H1 (cell line): ENCODE measurements around the gene IKZF2. TPM values are rescaled to one million over a fixed set of nuclear protein-coding genes. Genes with fewer than 3 reads are reported as not detected.

Experiments
- CTCF ChIA-PET: fragments of 300-600 bp; sonication (Branson Sonifier 250); formaldehyde crosslinking; loops from one replicate; lab custom pipeline; 2021; ENCODE audit not compliant: partially characterized antibody; lab: Charles Lee
- POLR2A ChIA-PET: fragments of 300-600 bp; sonication (Branson Sonifier 250); formaldehyde crosslinking; loops from one replicate; lab custom pipeline; 2021; ENCODE audit warnings: inconsistent platforms; ENCODE audit not compliant: partially characterized antibody; lab: Charles Lee
- DNase-seq, 2 experiments: peaks; one replicate each; pipeline versions ENCODE4 v3.0.0 to v3.0.0-alpha.2; 2010 to 2022; ENCODE audit warnings: low spot score in 2 of 2, low read depth in 1 of 2, mixed read lengths in 1 of 2
- FAIRE-seq: peaks from 2 replicates; lab custom pipeline; 2011; peaks lifted over from hg19 to GRCh38; lab: Jason Lieb, UNC
- H2AFZ ChIP-seq: 2 replicates; pipeline ENCODE4 v1.8.1; 2012; ENCODE audit warnings: low read length, inconsistent platforms
- H2AK5ac ChIP-seq: 2 replicates; pipeline ENCODE4 v1.6.1; 2013; ENCODE audit warnings: low read depth, low read length
- H2BK120ac ChIP-seq: replicated peaks from 2 replicates; pipeline ENCODE3; 2013; ENCODE audit warnings: low read depth, low read length, inconsistent platforms
- H2BK12ac ChIP-seq: 2 replicates; pipeline ENCODE4 v1.6.1; 2013; ENCODE audit warnings: low read depth, low read length
- H2BK15ac ChIP-seq: 2 replicates; pipeline ENCODE4 v1.6.1; 2013; ENCODE audit warnings: low read length
- H2BK20ac ChIP-seq: 2 replicates; pipeline ENCODE4 v1.6.1; 2013; ENCODE audit warnings: low read length
- H2BK5ac ChIP-seq: 2 replicates; pipeline ENCODE4 v1.6.1; 2013; ENCODE audit warnings: low read depth, low read length
- H3K14ac ChIP-seq: 2 replicates; pipeline ENCODE4 v1.6.1; 2013; ENCODE audit warnings: inconsistent platforms; ENCODE audit not compliant: insufficient read length
- H3K18ac ChIP-seq: 2 replicates; pipeline ENCODE4 v1.6.1; 2013; ENCODE audit warnings: low read length; ENCODE audit errors: extremely low read depth
- H3K23ac ChIP-seq: 2 replicates; pipeline ENCODE4 v1.6.1; 2013; ENCODE audit warnings: inconsistent platforms; ENCODE audit not compliant: insufficient read length
- H3K23me2 ChIP-seq: 2 replicates; pipeline ENCODE4 v1.6.1; 2013; ENCODE audit warnings: low read depth, low read length
- H3K27ac ChIP-seq: 2 replicates; pipeline ENCODE4 v1.6.1; 2011; ENCODE audit warnings: low read depth, low read length, inconsistent platforms
- H3K27me3 ChIP-seq, 4 experiments: replicated peaks in 1 of 4; 1 replicate in 1 of 4; 2 replicates in 3 of 4; pipeline versions ENCODE4 v1.6.1 to v1.8.1; 2011 to 2013; ENCODE audit warnings: low read length in 3 of 4, mild to moderate bottlenecking in 3 of 4, inconsistent platforms in 2 of 4, mixed read lengths in 2 of 4, moderate library complexity in 1 of 4; ENCODE audit not compliant: control insufficient read depth in 3 of 4, insufficient read depth in 3 of 4; ENCODE audit errors: extremely low read depth in 1 of 4
- H3K36me3 ChIP-seq, 4 experiments: 2 replicates each; pipeline versions ENCODE4 v1.6.1 to v1.8.1; 2011 to 2013; ENCODE audit warnings: mild to moderate bottlenecking in 4 of 4, low read length in 3 of 4, moderate library complexity in 2 of 4, control low read depth in 1 of 4, inconsistent platforms in 1 of 4; ENCODE audit not compliant: insufficient read depth in 4 of 4, control insufficient read depth in 2 of 4
- H3K4ac ChIP-seq: replicated peaks from 2 replicates; pipeline ENCODE3; 2013; ENCODE audit warnings: low read length, low read depth, mixed read lengths, inconsistent platforms; ENCODE audit not compliant: insufficient read length
- H3K4me1 ChIP-seq, 4 experiments: replicated peaks in 1 of 4; 1 replicate in 1 of 4; 2 replicates in 3 of 4; pipeline versions ENCODE4 v1.6.1 to v1.8.1; 2011 to 2013; ENCODE audit warnings: low read length in 3 of 4, inconsistent platforms in 2 of 4, mixed read lengths in 1 of 4; ENCODE audit not compliant: insufficient read depth in 4 of 4, control insufficient read depth in 3 of 4
- H3K4me2 ChIP-seq, 2 experiments: 2 replicates each; pipeline versions ENCODE4 v1.6.1 to v1.8.1; 2011 to 2013; ENCODE audit warnings: low read depth in 2 of 2, low read length in 2 of 2, control low read depth in 1 of 2, inconsistent platforms in 1 of 2, mild to moderate bottlenecking in 1 of 2; ENCODE audit not compliant: insufficient read depth in 1 of 2
- H3K4me3 ChIP-seq, 4 experiments: fragments of 200-600, 300-600 bp in 1 of 4; sonication (generic), shearing (Covaris generic), sonication (Bioruptor Twin) in 1 of 4; 2 replicates each; pipeline versions ENCODE4 v1.5.1 to v1.8.1; 2011 to 2016; ENCODE audit warnings: low read length in 4 of 4, low read depth in 3 of 4, control low read depth in 2 of 4, inconsistent platforms in 2 of 4, mild to moderate bottlenecking in 2 of 4, mixed read lengths in 1 of 4, moderate library complexity in 1 of 4; ENCODE audit not compliant: insufficient read depth in 2 of 4; ENCODE audit errors: extremely low read depth in 1 of 4
- H3K56ac ChIP-seq: replicated peaks from 2 replicates; pipeline ENCODE3; 2013; ENCODE audit warnings: low read depth, mild to moderate bottlenecking, mixed read lengths, low read length, inconsistent platforms; ENCODE audit not compliant: insufficient read length
- H3K79me1 ChIP-seq: 2 replicates; pipeline ENCODE4 v1.6.1; 2013; ENCODE audit warnings: low read depth, low read length, control low read depth
- H3K79me2 ChIP-seq, 2 experiments: 2 replicates each; pipeline versions ENCODE4 v1.6.1 to v1.8.1; 2012 to 2013; ENCODE audit warnings: low read length in 2 of 2, mild to moderate bottlenecking in 2 of 2, inconsistent platforms in 1 of 2; ENCODE audit not compliant: insufficient read depth in 2 of 2, control insufficient read depth in 1 of 2
- H3K9ac ChIP-seq, 4 experiments: replicated peaks in 1 of 4; 1 replicate in 1 of 4; 2 replicates in 3 of 4; pipeline versions ENCODE4 v1.6.1 to v1.8.1; 2011 to 2013; ENCODE audit warnings: low read depth in 3 of 4, low read length in 3 of 4, control low read depth in 2 of 4, mild to moderate bottlenecking in 2 of 4, moderate library complexity in 2 of 4, inconsistent platforms in 1 of 4; ENCODE audit errors: extremely low read depth in 1 of 4
- H3K9me3 ChIP-seq, 2 experiments: 2 replicates each; pipeline versions ENCODE4 v1.6.1 to v1.8.1; 2012 to 2013; ENCODE audit warnings: mild to moderate bottlenecking in 2 of 2, moderate library complexity in 2 of 2, control low read depth in 1 of 2, inconsistent platforms in 1 of 2, low read depth in 1 of 2, low read length in 1 of 2, mixed read lengths in 1 of 2; ENCODE audit not compliant: insufficient read depth in 2 of 2
- H4K20me1 ChIP-seq, 2 experiments: replicated peaks in 1 of 2; 2 replicates each; pipeline versions ENCODE3 to v1.8.1; 2011 to 2013; ENCODE audit warnings: inconsistent platforms in 2 of 2, low read length in 2 of 2, mild to moderate bottlenecking in 1 of 2; ENCODE audit not compliant: insufficient read depth in 2 of 2, control insufficient read depth in 1 of 2
- H4K5ac ChIP-seq: 2 replicates; pipeline ENCODE4 v1.6.1; 2013; ENCODE audit warnings: low read length, low read depth, mixed read lengths, inconsistent platforms; ENCODE audit not compliant: insufficient read length
- H4K8ac ChIP-seq: 2 replicates; pipeline ENCODE4 v1.8.0; 2013; ENCODE audit warnings: mild to moderate bottlenecking, moderate library complexity, low read length, inconsistent platforms; ENCODE audit not compliant: insufficient read depth; ENCODE audit errors: extremely low read depth
- H4K91ac ChIP-seq: replicated peaks from 2 replicates; pipeline ENCODE3; 2013; ENCODE audit warnings: low read length, mixed read lengths, inconsistent platforms; ENCODE audit not compliant: insufficient read length
- BACH1 ChIP-seq: IDR thresholded peaks from 2 replicates; pipeline ENCODE4 v1.6.1; 2012; ENCODE audit warnings: low read length, improper control_type of control experiment
- BRCA1 ChIP-seq: IDR thresholded peaks from 2 replicates; pipeline ENCODE4 v1.6.1; 2012; ENCODE audit warnings: low read depth, low read length, improper control_type of control experiment
- CBX8 ChIP-seq: fragments of 300-800, 300-1000 bp; sonication (generic); IDR thresholded peaks from 2 replicates; pipeline ENCODE4 v1.7.1; 2016; ENCODE audit warnings: low read depth, low read length, borderline replicate concordance
- EP300 ChIP-seq, 2 experiments: IDR thresholded peaks; 1 replicate in 1 of 2; 2 replicates in 1 of 2; pipeline ENCODE4 v1.6.1; 2011 to 2012; ENCODE audit warnings: low read depth in 2 of 2, low read length in 2 of 2, mild to moderate bottlenecking in 2 of 2, borderline replicate concordance in 1 of 2, inconsistent platforms in 1 of 2, moderate library complexity in 1 of 2
- GABPA ChIP-seq: IDR thresholded peaks from 2 replicates; pipeline ENCODE4 v1.6.1; 2011; ENCODE audit warnings: mild to moderate bottlenecking, low read length, moderate library complexity, borderline replicate concordance; ENCODE audit not compliant: insufficient read depth
- RXRA ChIP-seq: IDR thresholded peaks from 2 replicates; pipeline ENCODE4 v1.6.1; 2011; ENCODE audit warnings: low read depth, mild to moderate bottlenecking, low read length, moderate library complexity; ENCODE audit not compliant: insufficient read depth
- TAF1 ChIP-seq: IDR thresholded peaks from 2 replicates; pipeline ENCODE4 v1.6.1; 2011; ENCODE audit warnings: mild to moderate bottlenecking, low read depth, low read length
- WGBS, 2 experiments: shearing (Covaris generic) in 1 of 2; methylation state at CpG; one replicate each; pipeline versions ENCODE4 v1.1.6 to v1.1.7; 2013 to 2015; ENCODE audit warnings: low lambda C conversion rate in 2 of 2, mixed read lengths in 2 of 2, inconsistent platforms in 1 of 2, low coverage in 1 of 2, missing lambda C conversion rate in 1 of 2; ENCODE audit not compliant: insufficient replicate concordance in 2 of 2, insufficient coverage in 1 of 2, insufficient read length in 1 of 2; ENCODE audit errors: extremely low coverage in 1 of 2, missing lambda C conversion rate in 1 of 2; 5-methylcytosine and 5-hydroxymethylcytosine counted together
- polyA plus RNA-seq, 7 experiments: library from polyadenylated mRNA; depleted of rRNA in 3 of 7; stranded (reverse) in 5 of 7; unstranded in 2 of 7; fragments of >200 nt in 5 of 7; fragments of 200-250 nt in 2 of 7; gene quantifications; 1 replicate in 5 of 7; 2 replicates in 1 of 7; 4 replicates in 1 of 7; pipeline versions ENCODE4 v1.2.1 to v1.2.3, GENCODE V29; 2011 to 2013; ENCODE audit warnings: missing spikeins in 2 of 7, mixed read lengths in 2 of 7
- total RNA-seq: library from RNA; stranded (reverse); fragmentation: NEBNext Ultra II Directional; extraction: Animal tissue kit (Norgen Biotek cat#: 25700); gene quantifications from 2 replicates; pipeline ENCODE4 v1.2.1, GENCODE V29; 2021

Gene IKZF2
- total and polyA plus RNA-seq, 2 of the 8 experiments (the other 6 are each of a cell fraction or from before 2014, with no cell fraction given) = 1.7 to 4.4 TPM

DNA sequence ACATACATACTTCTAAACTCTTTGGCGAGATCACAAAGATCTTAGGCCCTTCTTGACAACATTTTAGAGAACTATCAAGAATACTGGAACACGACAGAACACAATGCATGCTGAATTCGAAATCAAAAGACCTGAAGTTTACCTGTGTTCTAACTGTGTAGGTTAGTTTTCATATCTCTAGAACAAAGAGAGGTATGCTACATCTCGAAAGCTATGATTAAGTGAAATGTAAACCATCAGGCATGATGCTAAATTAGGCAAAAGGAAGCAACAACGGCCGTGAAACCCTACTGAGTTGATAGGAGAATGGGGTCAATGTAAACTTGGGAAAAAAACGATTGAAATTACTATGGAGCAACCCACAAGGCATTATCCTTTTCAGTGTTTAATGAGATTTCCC lies 43.7 kb downstream of the IKZF2 start:
- Histone ChIP-seq H3K9ac (no peak overlapping the region), H2BK12ac (no peak overlapping the region), H4K8ac (no peak overlapping the region), H4K5ac (no peak overlapping the region), H2BK15ac (no peak overlapping the region), H3K36me3 (no peaks in the 10 kb centered on the region), H2BK120ac (no peak overlapping the region), H2BK5ac (no peak overlapping the region), H3K4me3 (no peak overlapping the region), H3K4ac (no peak overlapping the region), H3K23ac (no peak overlapping the region), H3K23me2 (no peaks in the 10 kb centered on the region), H3K4me1 (no peaks in the 10 kb centered on the region), H3K56ac (no peak overlapping the region), H3K79me2 (no peaks in the 10 kb centered on the region), H4K91ac (no peak overlapping the region), H3K9me3 (no peaks in the 10 kb centered on the region), H3K4me2 (no peak overlapping the region), H3K18ac (no peak overlapping the region), H2AK5ac (no peak overlapping the region), H3K27me3 (no peaks in the 10 kb centered on the region), H3K27ac (no peak overlapping the region), H2BK20ac (no peak overlapping the region), H3K14ac (no peak overlapping the region), H4K20me1 (no peaks in the 10 kb centered on the region), H3K79me1 (no peaks in the 10 kb centered on the region), H2AFZ (no peak overlapping the region)
- CTCF ChIA-PET = interaction anchor here (1.3 to 1.4 kb wide), 2 partner anchors 23 to 216 kb away, joined by 3 to 4 read pairs; no protein-coding TSS in a partner anchor
- no peak for FAIRE-seq
- no peak for TF ChIP-seq EP300 (IDR thresholded peaks at IDR 0.05; ENCODE audit: borderline replicate concordance in 1 of 2, low read depth in 2 of 2, low read length in 2 of 2)
- no peak for TF ChIP-seq TAF1
- TF ChIP-seq RXRA = no peak
- no peak for TF ChIP-seq CBX8
- TF ChIP-seq BRCA1 = no peak
- TF ChIP-seq GABPA = no peak
- TF ChIP-seq BACH1 = no peak
- POLR2A ChIA-PET = no interaction called here
- WGBS, 2 experiments = 81% methylated on average over 7 of the region's 7 CpGs; no CpG with 5 or more reads in 1 of the 2 experiments
- DNase-seq = no peak
